ENCODE data around the gene PTPN22. TPM values are rescaled to one million over a fixed set of nuclear protein-coding genes. Genes with fewer than 3 reads are reported as not detected.

The PTPN22 gene
- total and polyA plus RNA-seq, 9 of the 15 experiments (the other 6 are each of a cell fraction or from before 2014, with no cell fraction given), result 0.45 to 4.6 (median 1.1) TPM

DNA sequence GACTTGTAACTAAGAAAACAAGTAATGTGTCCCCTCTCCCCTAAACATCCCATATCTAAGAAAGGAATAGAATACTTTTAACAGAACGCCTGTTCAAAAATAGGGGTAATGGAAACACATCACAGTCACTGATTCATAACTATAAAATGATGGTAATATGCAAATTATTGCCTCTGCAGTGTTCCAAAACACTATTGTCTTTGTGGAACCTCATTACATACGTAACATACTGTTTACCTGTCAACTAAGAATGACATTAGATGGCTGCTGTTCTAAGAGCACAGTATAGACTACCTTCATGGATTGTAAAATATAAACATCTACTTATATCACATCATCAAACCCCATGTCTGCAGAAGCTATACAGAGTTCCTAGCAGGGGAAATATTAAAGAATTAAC is 19.3 kb upstream of the PTPN22 start:
- H3K79me2 ChIP-seq (ENCODE audit: control insufficient read depth, insufficient read depth, low read length), result no peaks in the 10 kb centered on the region
- no peaks in the 10 kb centered on the region for H4K20me1 ChIP-seq (replicated peaks; ENCODE audit: control insufficient read depth, insufficient read depth, low read length)
- no peak overlapping the region for H3K27ac ChIP-seq (ENCODE audit: extremely low read depth, low read depth, low read length)
- DNase-seq (ENCODE audit: extremely low read depth in 1 of 4, low spot score in 3 of 4) (no peak), FAIRE-seq (no peak), ATAC-seq (no peak)
- ChIA-PET POLR2A (interaction anchor here (0.6 to 2.0 kb wide), 4 partner anchors 11 to 40 kb away, joined by 3 to 5 read pairs (median 4); no protein-coding TSS in a partner anchor), CTCF (ENCODE audit: low intra/inter-chr PET ratio) (no interaction called here)
- no peak overlapping the region for H2AFZ ChIP-seq (ENCODE audit: low read depth, low read length)
- intact Hi-C loops (cut with micrococcal nuclease) (no loop called here), in situ Hi-C loops (cut with MboI) (no loop called here)
- peaks cover 0 to 9% of the 10 kb centered on the region in 2 experiments; a peak in 3 of 5 replicates for H3K4me1 ChIP-seq (replicated peaks in 1 of 2; ENCODE audit: control insufficient read depth in 2 of 2, insufficient read depth in 2 of 2, low read length in 2 of 2)
- H3K36me3 ChIP-seq (ENCODE audit: control insufficient read depth, insufficient read depth, low read length), result peaks cover 12% of the 10 kb centered on the region; the same call in 2 of the 3 replicates
- H3K9me3 ChIP-seq (replicated peaks; ENCODE audit: control insufficient read depth, insufficient read depth, low read depth, low read length), result no peaks in the 10 kb centered on the region
- no peaks in the 10 kb centered on the region for H3K27me3 ChIP-seq (ENCODE audit: control insufficient read depth in 2 of 2, insufficient read depth in 2 of 2, low read length in 2 of 2)
- H3K4me2 ChIP-seq (ENCODE audit: insufficient read depth, low read length), result no peak overlapping the region
- H3K9me1 ChIP-seq (ENCODE audit: control insufficient read depth, insufficient read depth, low read length), result no peaks in the 10 kb centered on the region
- WGBS (ENCODE audit: insufficient coverage, low coverage, missing lambda C conversion rate), result 13% methylated on average over 2 of the region's 2 CpGs
- no peak overlapping the region for H3K9ac ChIP-seq (ENCODE audit: insufficient read depth in 1 of 2, low read depth in 2 of 2, low read length in 2 of 2)
- TF ChIP-seq RBM14 (IDR thresholded peaks at IDR 0.05; ENCODE audit: borderline replicate concordance, insufficient read depth, low read depth, low read length), result no peak
- TF ChIP-seq PBX2 (CRISPR knock-in tag; IDR thresholded peaks at IDR 0.05; ENCODE audit: low read depth), result no peak
- TF ChIP-seq PBX2 (tag; conservative IDR thresholded peaks at IDR 0.05; ENCODE audit: low read depth), result no peak
- TF ChIP-seq ZFX (CRISPR knock-in tag; IDR thresholded peaks at IDR 0.05), result no peak
- no peak for TF ChIP-seq KAT7 (CRISPR knock-in tag; IDR thresholded peaks at IDR 0.05; ENCODE audit: borderline replicate concordance)
- TF ChIP-seq STAG1 (CRISPR knock-in tag; IDR thresholded peaks at IDR 0.05; ENCODE audit: borderline replicate concordance), result no peak
- no peak for TF ChIP-seq HSF4 (CRISPR knock-in tag; IDR thresholded peaks at IDR 0.05; ENCODE audit: borderline replicate concordance)
- TF ChIP-seq ZNF644 (tag; IDR thresholded peaks at IDR 0.05; ENCODE audit: low read depth), result no peak
- no peak for TF ChIP-seq MEF2A (IDR thresholded peaks at IDR 0.05; ENCODE audit: control insufficient read depth, low read depth, low read length)
- TF ChIP-seq NEUROD1 (IDR thresholded peaks at IDR 0.05; ENCODE audit: borderline replicate concordance, low read depth, low read length, partially characterized antibody), result no peak
- TF ChIP-seq SNAPC5 (CRISPR knock-in tag; IDR thresholded peaks at IDR 0.05), result no peak
- TF ChIP-seq SIN3B (IDR thresholded peaks at IDR 0.05; ENCODE audit: low read depth), result no peak
- no peak for TF ChIP-seq HMGN3 (IDR thresholded peaks at IDR 0.05; ENCODE audit: borderline replicate concordance, extremely low read depth, insufficient read length, low read depth, low read length)
- TF ChIP-seq, protein P1, sequence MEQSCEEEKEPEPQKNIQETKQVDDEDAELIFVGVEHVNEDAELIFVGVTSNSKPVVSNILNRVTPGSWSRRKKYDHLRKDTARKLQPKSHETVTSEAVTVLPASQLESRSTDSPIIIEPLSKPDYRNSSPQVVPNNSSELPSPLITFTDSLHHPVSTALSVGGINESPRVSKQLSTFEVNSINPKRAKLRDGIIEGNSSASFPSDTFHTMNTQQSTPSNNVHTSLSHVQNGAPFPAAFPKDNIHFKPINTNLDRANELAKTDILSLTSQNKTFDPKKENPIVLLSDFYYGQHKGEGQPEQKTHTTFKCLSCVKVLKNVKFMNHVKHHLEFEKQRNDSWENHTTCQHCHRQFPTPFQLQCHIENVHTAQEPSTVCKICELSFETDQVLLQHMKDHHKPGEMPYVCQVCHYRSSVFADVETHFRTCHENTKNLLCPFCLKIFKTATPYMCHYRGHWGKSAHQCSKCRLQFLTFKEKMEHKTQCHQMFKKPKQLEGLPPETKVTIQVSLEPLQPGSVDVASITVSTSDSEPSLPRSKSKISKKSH (CRISPR knock-in tag; IDR thresholded peaks at IDR 0.05), result no peak
- no TSS peak for BruUV-seq (replicated peaks)
- no peak overlapping the region for H3K4me3 ChIP-seq

All from K562 (cell line).